Superior temporal gyrus (tissue), 1 donor: ENCODE results near the gene RAC3.

Source experiments
- DNase-seq: peaks from one replicate; pipeline ENCODE4 v3.0.0-alpha.2; 2016; ENCODE audit errors: extremely low spot score

RAC3 gene

GRCh38 chr17:82031303-82031884 is at the start of gene RAC3:
RAC3 (plus strand) TSS chr17:82031678; CDS start chr17:82031762, 84 bp downstream.
- DNase-seq = no peak

- DNase-seq = no peak
Measured at GRCh38 chr17:81983011-81983638, 48.4 kb upstream of the RAC3 start.

DNA sequence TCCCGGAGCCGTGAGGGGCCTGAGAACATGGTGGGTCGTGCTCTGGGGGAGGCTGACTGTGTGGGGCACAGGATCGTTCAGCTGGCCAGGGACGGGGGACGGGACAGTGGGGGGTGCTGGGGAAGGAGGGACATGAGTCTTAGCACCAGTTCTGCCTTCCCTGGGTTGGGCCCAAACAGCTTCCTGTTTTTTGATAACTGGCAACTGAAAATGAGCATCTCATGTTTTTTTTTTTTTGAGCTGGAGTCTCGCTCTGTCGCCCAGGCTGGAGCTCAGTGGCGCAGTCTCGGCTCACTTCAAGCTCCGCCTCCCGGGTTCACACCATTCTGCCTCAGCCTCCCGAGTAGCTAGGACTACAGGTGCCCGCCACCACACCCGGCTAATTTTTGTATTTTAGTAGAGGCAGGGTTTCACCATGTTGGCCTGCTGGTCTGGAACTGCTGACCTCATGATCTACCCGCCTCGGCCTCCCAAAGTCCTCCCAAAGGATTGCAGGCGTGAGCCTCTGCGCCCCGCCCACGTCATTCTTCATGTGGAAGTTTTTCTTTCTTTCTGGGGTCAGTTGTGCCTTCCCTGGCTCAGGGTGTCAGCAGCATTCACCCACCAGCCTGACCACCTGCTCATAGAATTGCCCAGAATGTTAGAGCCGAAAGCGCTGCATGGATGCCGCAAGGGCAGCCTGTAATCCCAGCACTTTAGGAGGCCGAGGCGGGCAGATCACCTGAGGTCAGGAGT is 47.7 kb upstream of the RAC3 start:
- DNase-seq = no peak

DNA sequence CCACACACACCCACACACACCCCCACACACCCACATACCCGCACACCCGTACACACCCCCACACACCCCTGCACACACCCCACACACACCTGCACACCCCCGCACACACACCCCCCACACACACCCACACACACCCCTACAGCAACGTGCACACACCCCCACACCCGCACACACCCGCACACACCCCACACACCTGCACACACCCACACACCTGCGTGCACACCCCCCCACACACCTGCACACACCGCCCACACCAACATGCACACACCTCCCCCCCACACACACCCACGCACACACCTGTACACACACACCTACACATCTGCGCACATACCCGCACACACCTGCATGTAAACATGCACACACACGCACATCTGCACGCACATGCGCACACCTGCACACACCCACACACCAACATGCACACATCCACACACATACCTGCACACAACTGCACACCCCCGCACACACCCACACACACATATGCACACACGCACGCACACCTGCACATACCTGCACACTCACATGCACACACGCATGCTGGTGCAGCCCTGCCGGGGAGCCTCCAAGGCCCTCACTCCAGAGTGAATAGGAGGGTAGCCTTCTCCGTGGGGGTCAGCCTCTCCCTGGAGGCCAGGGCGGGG is 46.6 kb upstream of the RAC3 start:
- DNase-seq = no peak

- DNase-seq = no peak
Measured at GRCh38 chr17:81986606-81987005, 44.9 kb upstream of the RAC3 start.

DNA sequence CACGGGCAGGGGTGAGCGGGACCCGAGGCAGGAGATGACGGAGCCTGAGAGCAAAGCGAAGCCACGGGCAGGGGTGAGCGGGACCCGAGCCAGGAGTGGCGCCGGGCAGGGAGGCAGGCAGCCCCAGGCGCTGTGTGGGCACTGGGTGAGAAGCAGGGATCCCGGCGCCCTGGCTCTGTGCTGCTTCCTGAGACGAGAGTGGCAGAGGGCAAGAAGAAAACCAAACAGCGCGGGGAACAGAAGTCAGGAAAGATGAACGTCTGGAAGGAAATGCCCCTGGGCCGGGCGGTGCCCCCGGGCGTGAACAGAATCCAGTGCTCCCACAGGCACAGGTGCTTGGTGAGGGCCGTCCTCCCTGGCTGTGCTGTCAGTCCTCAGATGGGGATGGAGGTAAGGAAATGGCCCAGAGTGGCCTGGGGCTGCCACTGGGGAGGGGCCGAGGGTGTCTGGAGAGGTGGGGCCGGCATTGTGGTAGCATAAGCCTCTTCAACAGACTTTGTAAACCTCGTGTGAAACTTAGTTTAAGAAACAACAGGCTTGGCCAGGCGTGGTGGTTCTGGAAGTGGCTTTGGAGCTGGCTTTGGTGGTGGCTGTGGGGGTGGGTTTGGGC is 44.2 kb upstream of the RAC3 start:
- DNase-seq = no peak

GRCh38 chr17:81990836-81991683 is 40.4 kb upstream of the RAC3 start:
- DNase-seq = no peak

DNA sequence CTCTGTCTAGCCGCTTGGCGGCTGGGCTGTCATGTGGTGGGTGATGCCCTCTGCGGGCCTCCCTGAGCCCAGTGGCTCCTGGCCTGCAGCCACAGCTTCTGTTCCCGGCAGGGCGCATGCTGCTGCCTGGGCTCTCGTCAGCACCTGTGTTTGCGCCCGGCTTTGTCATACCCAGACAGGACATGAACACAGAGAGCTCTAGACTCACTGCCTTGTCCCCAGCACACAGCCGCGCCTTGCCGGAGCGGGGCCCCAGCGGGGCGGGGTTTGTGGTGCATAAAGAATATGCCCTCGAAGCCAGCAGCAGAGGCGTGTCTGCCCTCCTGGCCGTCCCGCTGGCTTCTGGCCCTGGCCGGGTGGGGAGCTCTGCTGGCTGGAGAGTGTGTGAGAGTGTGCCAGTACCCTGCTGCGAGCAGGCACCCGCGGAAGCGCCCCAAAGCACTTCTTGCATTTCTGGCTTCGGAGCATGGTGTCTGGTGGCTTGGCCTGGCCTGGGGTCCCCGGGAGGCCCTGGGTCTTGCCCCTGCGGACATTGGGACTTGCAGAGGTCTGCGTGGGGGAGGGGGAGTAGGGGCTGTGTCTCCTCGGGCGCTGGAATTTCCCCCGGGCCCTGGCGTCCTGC is 39.7 kb upstream of the RAC3 start:
- peak; percentile 20 for DNase-seq

GRCh38 chr17:81992306-81993102 is 39.0 kb upstream of the RAC3 start:
- no peak for DNase-seq

- DNase-seq = no peak
Measured at GRCh38 chr17:81993729-81994592, 37.5 kb upstream of the RAC3 start.

DNA sequence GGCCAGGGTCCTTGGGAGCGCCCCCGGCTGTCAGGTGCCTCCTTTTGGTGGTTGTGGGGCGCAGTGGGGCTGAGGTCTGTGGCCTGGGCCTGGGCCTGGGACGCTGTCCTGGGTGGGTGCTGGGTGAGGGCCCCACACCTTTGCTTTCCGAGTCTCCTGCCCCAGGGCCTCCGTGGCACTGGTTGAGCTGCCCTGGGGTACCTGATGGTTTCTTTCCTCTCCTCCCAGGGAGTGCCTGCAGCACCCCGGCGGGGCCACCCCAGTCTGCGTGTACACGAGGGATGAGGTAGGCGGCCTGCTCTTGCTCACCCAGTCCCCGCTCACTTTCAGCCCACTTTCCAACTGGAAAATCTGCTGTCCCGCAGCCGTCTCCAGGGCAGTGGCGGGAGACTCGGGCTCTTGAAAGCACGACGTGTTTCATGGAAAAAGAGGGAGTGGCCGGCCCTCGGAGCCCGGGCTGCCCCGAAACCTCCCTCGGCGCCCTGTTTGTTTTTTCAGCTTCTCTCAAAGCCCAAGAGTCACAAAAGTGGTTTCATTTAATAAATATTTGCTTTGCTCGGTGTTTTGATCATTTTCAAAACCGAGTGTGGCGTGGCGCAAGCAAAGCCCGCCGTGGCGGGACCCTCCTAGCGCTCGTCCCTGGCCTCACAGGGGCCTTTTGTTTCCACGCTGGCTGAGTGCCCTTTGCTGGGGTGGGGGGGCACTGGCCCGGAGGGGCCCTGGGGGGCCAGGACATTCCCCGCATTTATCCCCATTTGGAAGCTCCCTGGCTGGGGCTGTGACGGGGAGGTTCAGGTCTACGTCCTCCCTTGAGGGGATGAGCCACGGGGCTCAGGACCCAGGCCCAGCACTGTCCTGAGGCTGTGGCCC is 36.6 kb upstream of the RAC3 start:
- no peak for DNase-seq

DNA sequence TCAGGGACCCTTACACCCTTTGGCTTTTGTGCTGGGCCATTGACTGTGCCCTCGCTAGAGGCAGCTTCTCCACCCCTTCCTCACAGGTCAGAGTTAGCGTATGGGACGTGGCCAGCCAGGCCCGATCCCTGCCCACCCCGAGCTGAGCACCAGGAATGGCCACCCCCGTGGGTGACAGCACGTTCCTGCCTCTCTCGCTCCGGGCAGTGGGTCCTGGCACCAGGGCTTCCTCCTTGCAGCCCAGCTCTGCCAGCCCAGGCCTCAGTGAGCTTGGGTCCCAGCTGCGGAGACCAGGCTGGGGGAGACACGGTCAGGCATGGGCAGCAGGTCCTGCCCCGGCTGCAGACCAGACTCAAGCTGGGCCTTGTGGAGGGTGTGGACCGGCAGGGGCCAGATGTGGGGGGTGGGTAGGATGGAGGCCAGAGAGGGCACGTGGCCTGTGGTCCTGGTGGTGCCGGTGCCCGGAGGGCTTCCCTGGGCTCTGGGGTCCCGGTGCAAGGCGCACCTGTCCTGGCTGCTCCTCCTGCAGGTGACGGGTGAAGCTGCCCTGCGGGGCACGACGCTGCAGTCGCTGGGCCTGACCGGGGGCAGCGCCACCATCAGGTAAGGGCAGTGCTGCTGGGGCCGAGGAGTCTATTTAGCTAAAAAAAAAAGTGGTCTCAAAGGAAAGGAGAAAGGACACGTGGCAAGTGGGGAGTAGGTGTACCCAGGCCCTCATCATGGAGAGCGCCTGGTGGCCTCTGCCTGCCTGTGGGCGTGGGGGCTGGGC is 35.8 kb upstream of the RAC3 start:
- no peak for DNase-seq

GRCh38 chr17:81996232-81996756 is 35.2 kb upstream of the RAC3 start:
- no peak for DNase-seq

DNA sequence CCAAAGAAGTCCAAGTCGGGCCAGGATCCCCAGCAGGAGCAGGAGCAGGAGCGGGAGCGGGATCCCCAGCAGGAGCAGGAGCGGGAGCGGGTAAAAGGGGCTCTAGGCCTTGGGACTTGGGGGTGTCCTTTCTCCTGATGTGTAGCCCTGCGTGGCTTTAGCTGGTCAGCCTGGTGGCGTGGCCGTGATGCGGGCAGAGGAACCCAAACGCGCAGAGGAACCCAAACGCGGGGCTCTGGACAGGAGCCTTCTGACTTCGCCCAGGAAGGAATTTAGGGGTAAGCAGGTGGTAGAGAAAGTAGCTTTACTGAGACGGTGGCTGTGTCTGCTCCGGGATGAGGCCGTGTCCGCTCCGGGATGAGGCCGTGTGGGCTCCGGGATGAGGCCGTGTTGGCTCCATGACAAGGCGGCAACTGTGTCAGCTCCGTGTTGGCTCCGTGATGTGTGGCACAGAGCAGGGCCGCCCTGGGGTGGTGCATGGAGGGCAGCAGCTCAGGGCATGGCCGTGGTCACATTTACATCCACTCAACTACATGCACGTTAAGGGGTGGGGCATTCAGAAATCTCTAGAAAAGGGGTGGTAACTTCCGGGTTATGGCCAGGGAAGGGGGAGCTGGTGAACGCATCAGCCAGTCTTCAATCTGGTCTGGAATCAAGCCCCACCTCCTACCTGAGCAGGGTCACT is 34.6 kb upstream of the RAC3 start:
- DNase-seq = no peak

DNA sequence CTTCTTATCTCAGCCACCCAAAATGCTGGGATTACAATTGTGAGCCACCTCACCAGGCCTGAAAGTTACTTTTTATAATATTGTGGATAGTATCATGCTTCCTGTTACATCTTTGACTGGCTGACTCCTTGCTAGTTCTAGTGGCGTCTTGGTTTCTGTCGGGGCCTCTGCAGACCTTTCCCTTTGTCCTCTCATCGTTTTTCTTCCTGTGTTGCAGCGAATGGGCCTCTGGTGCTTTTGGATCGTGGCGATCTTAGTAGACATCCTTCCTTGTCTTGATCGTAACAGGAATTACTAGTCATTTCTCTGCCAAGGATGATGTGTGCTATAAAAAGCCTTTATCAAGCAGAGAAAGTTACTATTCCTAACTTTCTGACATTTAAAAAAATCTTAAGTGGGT is 33.3 kb upstream of the RAC3 start:
- no peak for DNase-seq

DNA sequence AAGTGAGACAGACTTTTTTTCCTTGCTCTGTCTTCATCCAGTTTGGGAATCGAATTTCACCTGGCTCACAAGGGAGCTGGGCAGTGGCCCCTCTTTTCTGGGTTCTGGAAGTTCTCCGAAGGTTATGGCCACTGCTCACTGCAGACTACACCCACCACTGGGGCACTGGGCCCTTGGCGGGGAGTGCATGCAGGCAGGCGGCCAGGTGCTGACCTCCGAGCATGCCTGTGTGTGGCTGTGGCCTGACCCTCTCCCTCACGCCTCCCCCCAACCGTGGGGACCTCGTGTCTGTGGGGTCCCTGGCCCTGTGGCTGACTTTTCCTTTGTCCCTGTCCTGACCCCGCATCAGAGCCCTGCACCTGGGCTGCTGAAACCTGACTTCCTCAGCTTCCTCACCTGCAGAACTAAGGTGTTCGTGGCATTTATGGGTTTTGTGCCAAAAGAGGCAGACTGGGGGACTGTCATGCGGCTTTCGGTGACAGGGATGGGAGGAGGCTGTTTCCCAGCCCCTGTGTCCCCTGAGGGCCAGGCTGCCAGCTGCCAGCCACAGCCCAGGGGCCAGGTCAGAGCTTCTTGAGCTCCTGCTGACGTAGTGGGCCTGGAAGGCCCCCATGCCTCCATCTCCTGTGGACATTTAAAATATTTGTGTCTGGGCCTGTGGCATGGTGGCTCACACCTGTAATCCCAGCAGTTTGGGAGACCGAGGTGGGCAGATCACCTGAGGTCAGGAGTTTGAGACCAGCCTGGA is 32.6 kb upstream of the RAC3 start:
- no peak for DNase-seq
